Suprapubic skin (tissue), 4 donors: ENCODE results near the gene ZBTB25. TPM values are rescaled to one million over a fixed set of nuclear protein-coding genes. Genes with fewer than 3 reads are reported as not detected.
"Not testable (repeated sequence)": the region's sequence is repeated elsewhere in the genome, so short reads cannot be mapped to it uniquely, and the experiment has no call there.

Experiments
- DNase-seq, 2 donors: peaks; one replicate each; pipeline ENCODE4 v3.0.0-alpha.2; 2019; ENCODE audit warnings: low spot score in 2 of 2
- H3K27ac ChIP-seq: fragments of 200-600 bp; sonication (generic); one replicate; pipeline ENCODE4 v1.5.1; 2019
- H3K27me3 ChIP-seq: fragments of 200-600 bp; sonication (generic); one replicate; pipeline ENCODE4 v1.5.1; 2019
- H3K36me3 ChIP-seq: fragments of 200-600 bp; sonication (generic); one replicate; pipeline ENCODE4 v1.5.1; 2019
- H3K4me1 ChIP-seq: fragments of 200-600 bp; sonication (generic); one replicate; pipeline ENCODE4 v1.5.1; 2019
- H3K4me3 ChIP-seq: fragments of 200-600 bp; sonication (generic); one replicate; pipeline ENCODE4 v1.5.1; 2019; ENCODE audit warnings: mild to moderate bottlenecking
- H3K9me3 ChIP-seq: fragments of 200-600 bp; sonication (generic); one replicate; pipeline ENCODE4 v1.5.1; 2019
- CTCF ChIP-seq, 2 donors: fragments of 200-600 bp in 1 of 2; fragments of 450-650 bp in 1 of 2; sonication (generic) in 1 of 2; IDR thresholded peaks; one replicate each; pipeline ENCODE4 v1.5.1; 2016 to 2019; ENCODE audit warnings: antibody characterized with exemption in 2 of 2, mild to moderate bottlenecking in 1 of 2, moderate library complexity in 1 of 2
- EP300 ChIP-seq: sonication (generic); formaldehyde crosslinking; IDR thresholded peaks from one replicate; pipeline ENCODE4 v1.6.1; 2017; ENCODE audit warnings: antibody characterized with exemption
- POLR2A ChIP-seq, 2 donors: fragments of 450-650 bp; IDR thresholded peaks; one replicate each; pipeline ENCODE4 v1.6.1; 2017; ENCODE audit warnings: antibody characterized with exemption in 2 of 2, mild to moderate bottlenecking in 2 of 2, moderate library complexity in 2 of 2
- POLR2AphosphoS5 ChIP-seq, 3 donors: sonication (generic); formaldehyde crosslinking; IDR thresholded peaks; one replicate each; pipeline ENCODE4 v1.6.1; 2017; ENCODE audit warnings: antibody characterized with exemption in 3 of 3
- WGBS: methylation state at CpG from one replicate; pipeline ENCODE4 v1.1.5; 2018; 5-methylcytosine and 5-hydroxymethylcytosine counted together
- total RNA-seq, 4 donors: library from RNA; depleted of rRNA; stranded (reverse); fragments of >200 nt; gene quantifications; one replicate each; pipeline ENCODE4 v1.1.0, GENCODE V29; 2016

ZBTB25 gene
- total RNA-seq, 4 donors from 2014 or later: 5.9 to 29.9 (median 11.4) TPM

GRCh38 chr14:64518229-64518628 is 14.6 kb upstream of the ZBTB25 start:
- Histone ChIP-seq H3K4me3 (no peak overlapping the region), H3K4me1 (peaks cover 40% of the 10 kb centered on the region), H3K9me3 (no peaks in the 10 kb centered on the region), H3K27ac (no peak overlapping the region), H3K36me3 (peaks cover 12% of the 10 kb centered on the region), H3K27me3 (no peaks in the 10 kb centered on the region)
- DNase-seq: no peak
- no peak for TF ChIP-seq POLR2A (IDR thresholded peaks at IDR 0.05)
- no peak for TF ChIP-seq POLR2AphosphoS5 (IDR thresholded peaks at IDR 0.05)
- no peak for TF ChIP-seq EP300
- no peak for TF ChIP-seq CTCF (IDR thresholded peaks at IDR 0.05)
- WGBS: 84% methylated on average over 4 of the region's 4 CpGs

- WGBS: 93% methylated on average over 6 of the region's 6 CpGs
- not testable (repeated sequence) for H3K9me3 ChIP-seq, DNase-seq, H3K36me3 ChIP-seq, H3K27ac ChIP-seq, H3K27me3 ChIP-seq, H3K4me3 ChIP-seq
- H3K4me1 ChIP-seq: peaks cover 46% of the 10 kb centered on the region
Measured at GRCh38 chr14:64517667-64518066, 14.0 kb upstream of the ZBTB25 start.

GRCh38 chr14:64516969-64517368 is 13.3 kb upstream of the ZBTB25 start:
- WGBS: 92% methylated on average over 1 of the region's 1 CpG
- H3K9me3 ChIP-seq: no peaks in the 10 kb centered on the region
- DNase-seq: no peak
- peaks cover 3% of the 10 kb centered on the region for H3K36me3 ChIP-seq
- H3K4me3 ChIP-seq: no peak overlapping the region
- no peak overlapping the region for H3K27ac ChIP-seq
- TF ChIP-seq POLR2A (IDR thresholded peaks at IDR 0.05) (no peak), POLR2AphosphoS5 (IDR thresholded peaks at IDR 0.05) (no peak), CTCF (IDR thresholded peaks at IDR 0.05) (no peak), EP300 (no peak)
- H3K4me1 ChIP-seq: peaks cover 50% of the 10 kb centered on the region
- no peaks in the 10 kb centered on the region for H3K27me3 ChIP-seq

GRCh38 chr14:64515053-64515452 is 11.4 kb upstream of the ZBTB25 start:
- TF ChIP-seq EP300 (no peak), POLR2AphosphoS5 (IDR thresholded peaks at IDR 0.05) (no peak), POLR2A (IDR thresholded peaks at IDR 0.05) (no peak), CTCF (IDR thresholded peaks at IDR 0.05) (no peak)
- Histone ChIP-seq H3K4me3 (no peak overlapping the region), H3K36me3 (no peaks in the 10 kb centered on the region), H3K9me3 (no peaks in the 10 kb centered on the region), H3K4me1 (peaks cover 62% of the 10 kb centered on the region), H3K27me3 (no peaks in the 10 kb centered on the region), H3K27ac (peak overlapping the region; percentile 40)
- WGBS: 24% methylated on average over 1 of the region's 1 CpG
- DNase-seq: no peak

- Histone ChIP-seq H3K27ac (no peak overlapping the region), H3K4me3 (no peak overlapping the region), H3K9me3 (no peaks in the 10 kb centered on the region), H3K36me3 (no peaks in the 10 kb centered on the region), H3K27me3 (no peaks in the 10 kb centered on the region), H3K4me1 (peaks cover 76% of the 10 kb centered on the region)
- no peak for DNase-seq
- TF ChIP-seq POLR2A (IDR thresholded peaks at IDR 0.05) (no peak), POLR2AphosphoS5 (IDR thresholded peaks at IDR 0.05) (no peak), CTCF (IDR thresholded peaks at IDR 0.05) (no peak), EP300 (no peak)
- WGBS: 86% methylated on average over 2 of the region's 2 CpGs
Measured at GRCh38 chr14:64513271-64513670, 9.6 kb upstream of the ZBTB25 start.
